Right hindlimb (tissue), 1 donor: ENCODE measurements around the gene KDM4D.
A peak's percentile ranks its signal among the peaks of the same experiment; 100 is the strongest.
"Not testable (repeated sequence)": the region's sequence is repeated elsewhere in the genome, so short reads cannot be mapped to it uniquely, and the experiment has no call there.

ENCODE experiments used
- DNase-seq: peaks from one replicate; pipeline ENCODE4 v3.0.0-alpha.2; 2018

Gene KDM4D

GRCh38 chr11:94958121-94958696 is 15.3 kb upstream of the KDM4D start:
- peak; percentile 58 for DNase-seq

- no peak for DNase-seq
Measured at GRCh38 chr11:94959179-94959578, 14.3 kb upstream of the KDM4D start.

GRCh38 chr11:94960488-94960887 is 13.0 kb upstream of the KDM4D start:
- no peak for DNase-seq

- DNase-seq = no peak
Measured at GRCh38 chr11:94961255-94961654, 12.3 kb upstream of the KDM4D start.

GRCh38 chr11:94964934-94965333 is 8.6 kb upstream of the KDM4D start:
- no peak for DNase-seq

GRCh38 chr11:94968334-94968958 is 5.1 kb upstream of the KDM4D start:
- no peak for DNase-seq

GRCh38 chr11:94972700-94973098 is 810 bp upstream of the KDM4D start:
- DNase-seq = no peak

- DNase-seq = no peak
Measured at GRCh38 chr11:94974178-94974577, 669 bp downstream of the KDM4D start.

GRCh38 chr11:94975599-94975998 is 2.1 kb downstream of the KDM4D start:
- no peak for DNase-seq

GRCh38 chr11:94987378-94987777 is 13.9 kb downstream of the KDM4D start:
- DNase-seq = no peak

GRCh38 chr11:94988748-94989147 is 15.2 kb downstream of the KDM4D start:
- no peak for DNase-seq

- no peak for DNase-seq
Measured at GRCh38 chr11:94993400-94993943, 20.0 kb downstream of the KDM4D start.

- no peak for DNase-seq
Measured at GRCh38 chr11:94997437-94997836, 23.9 kb downstream of the KDM4D start.

- no peak for DNase-seq
Measured at GRCh38 chr11:94998285-94998684, 24.8 kb downstream of the KDM4D start.

GRCh38 chr11:95003716-95004115 is 30.2 kb downstream of the KDM4D start:
- no peak for DNase-seq

- DNase-seq = no peak
Measured at GRCh38 chr11:95005642-95006041, 32.1 kb downstream of the KDM4D start.

GRCh38 chr11:95011376-95011775 is 37.9 kb downstream of the KDM4D start:
- DNase-seq = no peak

GRCh38 chr11:95014184-95014821 is 40.8 kb downstream of the KDM4D start:
- no peak for DNase-seq

GRCh38 chr11:95016139-95016538 is 42.6 kb downstream of the KDM4D start:
- no peak for DNase-seq

GRCh38 chr11:95021468-95021867 is 48.0 kb downstream of the KDM4D start:
- DNase-seq = not testable (repeated sequence)

- no peak for DNase-seq
Measured at GRCh38 chr11:95024958-95025357, 51.4 kb downstream of the KDM4D start, which contains the start of gene KDM4E. KDM4E (plus strand) TSS chr11:95025258; CDS start chr11:95025558, 300 bp downstream.

GRCh38 chr11:95025594-95025993 is 52.1 kb downstream of the KDM4D start:
- DNase-seq = not testable (repeated sequence)

- DNase-seq = no peak
Measured at GRCh38 chr11:95028357-95028756, 54.8 kb downstream of the KDM4D start.

- no peak for DNase-seq
Measured at GRCh38 chr11:95033051-95033450, 59.5 kb downstream of the KDM4D start.
